Activated T-helper 2 cell treated with anti-CD3 and anti-CD28 coated beads, Interferon-gamma antibody, Interleukin-2, Interleukin-4, amounts not matched to agents 10 μg/mL and 5 μg/mL and 100 μg/mL, durations not matched to agents 14 hours and 24 hours and 36 hours (primary cell): ENCODE results near the gene NMNAT3. TPM values are rescaled to one million over a fixed set of nuclear protein-coding genes. Genes with fewer than 3 reads are reported as not detected.

ENCODE experiments used
- DNase-seq: peaks from one replicate; pipeline ENCODE4 v3.0.0; 2021; ENCODE audit warnings: low spot score
- H3K27ac Mint-ChIP-seq: one replicate; pipeline ENCODE4 v1.8.0; 2021; ENCODE audit warnings: mixed read lengths
- H3K27me3 Mint-ChIP-seq: one replicate; pipeline ENCODE4 v1.8.0; 2021; ENCODE audit warnings: low read depth, mixed read lengths
- H3K36me3 Mint-ChIP-seq: one replicate; pipeline ENCODE4 v1.8.0; 2021; ENCODE audit warnings: low read depth, mixed read lengths
- H3K4me1 Mint-ChIP-seq: one replicate; pipeline ENCODE4 v1.8.0; 2021; ENCODE audit warnings: low read depth, mixed read lengths
- H3K4me3 Mint-ChIP-seq: one replicate; pipeline ENCODE4 v1.8.0; 2021; ENCODE audit warnings: low read depth, mild to moderate bottlenecking, moderate library complexity, mixed read lengths
- H3K9me3 Mint-ChIP-seq: one replicate; pipeline ENCODE4 v1.8.0; 2021; ENCODE audit warnings: mixed read lengths
- intact Hi-C: fragments of 100-400 bp; cut with micrococcal nuclease; formaldehyde crosslinking; loops from one replicate; pipeline ENCODE4 v1.15.1; 2023
- total RNA-seq: library from RNA; stranded (reverse); gene quantifications from 2 replicates; pipeline ENCODE4 v1.2.3, GENCODE V29; 2022

NMNAT3 gene
- total RNA-seq, 1 donor from 2014 or later: 0.43 TPM

DNA sequence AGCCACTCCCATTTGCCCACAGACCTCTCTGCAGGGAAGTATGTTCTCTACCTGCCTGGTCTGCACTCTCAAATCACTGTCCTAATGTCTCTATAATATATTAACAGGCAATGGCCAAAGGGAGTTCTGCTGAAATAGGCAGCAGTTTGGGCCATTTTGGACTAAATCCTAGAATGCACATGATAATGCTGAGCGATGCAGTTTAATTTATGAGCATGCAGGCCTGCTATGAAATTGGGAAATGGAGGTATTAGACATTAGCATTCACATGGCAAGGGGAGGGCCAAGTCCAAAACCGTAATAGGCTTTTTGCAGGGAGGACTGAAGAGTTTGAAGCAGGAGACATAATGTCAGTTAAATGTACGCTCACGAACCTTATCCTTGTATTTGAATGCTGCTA, 31.3 kb downstream of the NMNAT3 start:
- H3K4me1 Mint-ChIP-seq: peaks cover 6% of the 10 kb centered on the region
- no peak overlapping the region for H3K4me3 Mint-ChIP-seq
- H3K36me3 Mint-ChIP-seq: no peaks in the 10 kb centered on the region
- no peaks in the 10 kb centered on the region for H3K9me3 Mint-ChIP-seq
- H3K27me3 Mint-ChIP-seq: no peaks in the 10 kb centered on the region
- DNase-seq: no peak
- intact Hi-C loops: no loop called here
- no peak overlapping the region for H3K27ac Mint-ChIP-seq

DNA sequence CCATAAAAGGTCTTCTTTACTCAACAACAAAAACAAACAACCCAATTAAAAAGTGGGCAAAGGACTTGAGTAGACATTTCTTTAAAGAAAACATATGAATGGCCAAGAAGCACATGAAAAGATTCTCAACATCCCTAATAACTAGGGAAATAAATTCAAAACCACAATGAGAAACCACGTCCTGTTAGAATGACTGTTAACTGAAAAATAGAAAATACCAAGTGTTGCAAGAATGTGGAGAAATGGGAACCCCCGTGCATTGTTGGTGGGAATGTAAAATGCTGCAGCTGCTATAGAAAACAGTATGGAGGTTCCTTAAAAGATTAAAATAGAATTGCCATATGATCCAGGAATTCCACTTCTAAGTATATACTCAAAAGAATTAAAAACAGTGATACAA, 34.8 kb downstream of the NMNAT3 start:
- Mint-ChIP-seq H3K27me3 (no peaks in the 10 kb centered on the region), H3K36me3 (no peaks in the 10 kb centered on the region), H3K4me1 (peaks cover 11% of the 10 kb centered on the region), H3K27ac (no peak overlapping the region), H3K9me3 (no peaks in the 10 kb centered on the region), H3K4me3 (no peak overlapping the region)
- DNase-seq: no peak
- intact Hi-C loops: no loop called here

DNA sequence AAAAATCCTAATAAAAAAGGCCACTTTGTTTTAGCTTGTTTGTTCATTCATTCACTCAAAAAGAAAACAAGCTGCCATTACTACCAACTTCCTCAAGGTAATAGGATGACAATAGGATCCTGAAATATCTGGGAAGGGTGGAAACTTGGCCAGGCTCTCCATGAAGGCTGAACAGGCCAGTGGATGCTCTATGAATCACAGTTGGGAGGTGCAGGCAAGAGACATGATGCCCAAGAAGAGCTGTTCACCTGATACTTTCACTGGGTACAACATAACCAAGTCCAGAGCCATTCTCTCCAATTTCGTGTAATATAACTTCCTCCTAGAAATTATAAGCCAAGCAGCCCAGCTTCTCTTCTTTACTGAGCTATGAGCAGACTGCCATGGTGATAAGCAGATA, 37.3 kb downstream of the NMNAT3 start:
- H3K4me1 Mint-ChIP-seq: peaks cover 11% of the 10 kb centered on the region
- intact Hi-C loops: no loop called here

DNA sequence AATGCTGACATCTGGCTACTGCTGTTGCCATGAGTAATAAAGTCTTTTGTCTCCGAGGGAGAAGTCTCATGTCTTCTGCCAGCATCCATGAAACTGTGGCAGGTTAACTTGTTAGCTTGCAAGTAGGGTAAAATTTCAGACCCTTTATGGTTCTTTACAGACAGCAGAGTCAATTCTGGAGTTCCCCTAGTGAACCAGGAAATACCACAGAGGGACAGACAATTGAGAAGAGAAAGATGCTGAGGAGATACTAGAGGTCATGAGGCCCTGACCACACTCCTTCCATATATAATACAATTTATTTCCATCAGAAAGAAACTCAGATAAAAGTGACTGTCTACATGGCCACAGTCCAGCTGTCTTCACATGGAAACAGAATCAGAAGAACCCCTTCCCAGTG, 38.1 kb downstream of the NMNAT3 start:
- Mint-ChIP-seq H3K27me3 (no peaks in the 10 kb centered on the region), H3K36me3 (no peaks in the 10 kb centered on the region), H3K4me1 (peaks cover 11% of the 10 kb centered on the region), H3K9me3 (no peaks in the 10 kb centered on the region), H3K27ac (no peak overlapping the region), H3K4me3 (no peak overlapping the region)
- DNase-seq: no peak
- intact Hi-C loops: no loop called here

More for the DNA sequence above, 37.3 kb downstream of the NMNAT3 start:
- no peaks in the 10 kb centered on the region for H3K27me3 Mint-ChIP-seq
- DNase-seq: no peak
- no peak overlapping the region for H3K27ac Mint-ChIP-seq
- H3K9me3 Mint-ChIP-seq: no peaks in the 10 kb centered on the region
- H3K4me3 Mint-ChIP-seq: no peak overlapping the region
- no peaks in the 10 kb centered on the region for H3K36me3 Mint-ChIP-seq

DNA sequence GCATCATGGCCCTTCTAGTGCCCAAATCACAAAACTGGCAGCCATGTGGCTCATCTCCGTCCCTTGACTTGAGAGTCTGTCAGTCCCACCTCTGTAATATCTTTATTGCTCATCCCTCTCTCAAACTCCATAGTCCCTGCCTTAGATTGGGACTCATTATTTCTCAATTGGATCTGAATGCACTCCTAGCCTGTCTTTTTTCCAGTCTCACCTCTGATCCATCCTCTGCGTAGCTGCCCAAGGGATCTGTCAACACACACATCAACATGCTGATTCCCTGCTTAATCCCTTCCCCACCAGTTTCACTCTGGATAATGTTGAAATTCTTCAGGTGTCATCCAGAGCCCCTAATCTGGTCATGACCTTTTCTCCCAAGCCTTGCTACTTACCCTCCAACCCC, 39.3 kb downstream of the NMNAT3 start:
- H3K4me3 Mint-ChIP-seq: no peak overlapping the region
- H3K27ac Mint-ChIP-seq: no peak overlapping the region
- H3K9me3 Mint-ChIP-seq: no peaks in the 10 kb centered on the region
- intact Hi-C loops: no loop called here
- peaks cover 11% of the 10 kb centered on the region for H3K4me1 Mint-ChIP-seq
- H3K36me3 Mint-ChIP-seq: no peaks in the 10 kb centered on the region
- DNase-seq: no peak
- no peaks in the 10 kb centered on the region for H3K27me3 Mint-ChIP-seq

- Mint-ChIP-seq H3K4me3 (no peak overlapping the region), H3K36me3 (no peaks in the 10 kb centered on the region), H3K27me3 (no peaks in the 10 kb centered on the region), H3K4me1 (peaks cover 5% of the 10 kb centered on the region), H3K9me3 (no peaks in the 10 kb centered on the region), H3K27ac (no peak overlapping the region)
- DNase-seq: no peak
- intact Hi-C loops: no loop called here
These were observed 41.3 kb downstream of the NMNAT3 start for GRCh38 chr3:139636511-139636910.

- no peak for DNase-seq
- H3K27me3 Mint-ChIP-seq: no peaks in the 10 kb centered on the region
- intact Hi-C loops: no loop called here
- H3K4me3 Mint-ChIP-seq: no peak overlapping the region
- no peaks in the 10 kb centered on the region for H3K9me3 Mint-ChIP-seq
- H3K27ac Mint-ChIP-seq: no peak overlapping the region
- H3K4me1 Mint-ChIP-seq: no peaks in the 10 kb centered on the region
- H3K36me3 Mint-ChIP-seq: no peaks in the 10 kb centered on the region
These were observed 43.6 kb downstream of the NMNAT3 start for GRCh38 chr3:139634111-139634635.

- intact Hi-C loops: no loop called here
- no peak overlapping the region for H3K27ac Mint-ChIP-seq
- no peak overlapping the region for H3K4me3 Mint-ChIP-seq
- H3K4me1 Mint-ChIP-seq: no peaks in the 10 kb centered on the region
- no peaks in the 10 kb centered on the region for H3K9me3 Mint-ChIP-seq
- H3K27me3 Mint-ChIP-seq: no peaks in the 10 kb centered on the region
- DNase-seq: no peak
- no peaks in the 10 kb centered on the region for H3K36me3 Mint-ChIP-seq
These were observed 44.3 kb downstream of the NMNAT3 start for GRCh38 chr3:139633511-139633910.

- H3K9me3 Mint-ChIP-seq: no peaks in the 10 kb centered on the region
- no peak overlapping the region for H3K4me3 Mint-ChIP-seq
- DNase-seq: no peak
- intact Hi-C loops: no loop called here
- H3K27ac Mint-ChIP-seq: no peak overlapping the region
- H3K27me3 Mint-ChIP-seq: no peaks in the 10 kb centered on the region
- H3K4me1 Mint-ChIP-seq: no peaks in the 10 kb centered on the region
- H3K36me3 Mint-ChIP-seq: no peaks in the 10 kb centered on the region
These were observed 47.2 kb downstream of the NMNAT3 start for GRCh38 chr3:139630542-139630941.

- Mint-ChIP-seq H3K9me3 (no peaks in the 10 kb centered on the region), H3K27me3 (no peaks in the 10 kb centered on the region), H3K27ac (no peak overlapping the region), H3K4me3 (no peak overlapping the region), H3K36me3 (no peaks in the 10 kb centered on the region), H3K4me1 (no peaks in the 10 kb centered on the region)
- peak; percentile 10 for DNase-seq
- intact Hi-C loops: no loop called here
These were observed 48.7 kb downstream of the NMNAT3 start for GRCh38 chr3:139629033-139629432.

- Mint-ChIP-seq H3K4me1 (no peaks in the 10 kb centered on the region), H3K4me3 (no peak overlapping the region), H3K27ac (no peak overlapping the region), H3K36me3 (no peaks in the 10 kb centered on the region), H3K27me3 (no peaks in the 10 kb centered on the region), H3K9me3 (no peaks in the 10 kb centered on the region)
- no peak for DNase-seq
- intact Hi-C loops: no loop called here
These were observed 50.0 kb downstream of the NMNAT3 start for GRCh38 chr3:139627759-139628158.

- no peak overlapping the region for H3K27ac Mint-ChIP-seq
- H3K36me3 Mint-ChIP-seq: no peaks in the 10 kb centered on the region
These were observed 57.3 kb downstream of the NMNAT3 start for GRCh38 chr3:139620438-139620837.

DNA sequence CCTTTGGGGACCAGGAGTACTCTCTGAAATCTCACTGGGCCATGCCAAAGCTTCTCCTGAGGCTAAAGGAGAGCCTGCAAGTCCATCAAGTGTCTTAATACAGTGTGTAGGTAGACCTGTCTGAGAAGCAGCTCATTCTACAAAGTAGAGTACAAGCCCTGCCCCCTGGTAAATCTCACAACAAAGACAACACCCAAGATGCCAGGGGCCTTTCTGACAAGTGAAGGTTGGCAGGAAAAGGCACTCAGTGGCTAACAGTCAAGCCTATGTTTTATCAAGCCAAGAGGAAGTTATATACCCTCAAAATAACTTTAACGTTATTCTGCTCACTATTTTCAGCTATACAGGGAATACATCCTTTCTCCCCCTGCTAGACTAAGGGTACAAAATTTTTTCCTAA, 58.3 kb downstream of the NMNAT3 start:
- intact Hi-C loops: no loop called here
- no peak overlapping the region for H3K27ac Mint-ChIP-seq
- peaks cover 2% of the 10 kb centered on the region for H3K27me3 Mint-ChIP-seq

More at GRCh38 chr3:139620438-139620837, 57.3 kb downstream of the NMNAT3 start:
- Mint-ChIP-seq H3K9me3 (no peaks in the 10 kb centered on the region), H3K4me1 (no peaks in the 10 kb centered on the region), H3K4me3 (no peak overlapping the region), H3K27me3 (peaks cover 2% of the 10 kb centered on the region)
- intact Hi-C loops: no loop called here
- no peak for DNase-seq

GRCh38 chr3:139617672-139618268, 60.0 kb downstream of the NMNAT3 start:
- H3K36me3 Mint-ChIP-seq: no peaks in the 10 kb centered on the region
- H3K9me3 Mint-ChIP-seq: no peaks in the 10 kb centered on the region
- H3K27ac Mint-ChIP-seq: no peak overlapping the region
- peaks cover 2% of the 10 kb centered on the region for H3K27me3 Mint-ChIP-seq
- no peak for DNase-seq
- intact Hi-C loops: no loop called here
- no peak overlapping the region for H3K4me3 Mint-ChIP-seq
- H3K4me1 Mint-ChIP-seq: no peaks in the 10 kb centered on the region

More for the DNA sequence above, 58.3 kb downstream of the NMNAT3 start:
- no peak for DNase-seq
- Mint-ChIP-seq H3K9me3 (no peaks in the 10 kb centered on the region), H3K36me3 (no peaks in the 10 kb centered on the region), H3K4me1 (no peaks in the 10 kb centered on the region), H3K4me3 (no peak overlapping the region)
